Fibroblast of skin of right biceps (primary cell): ENCODE results near the gene FGD2.
"Not testable (repeated sequence)": the region's sequence is repeated elsewhere in the genome, so short reads cannot be mapped to it uniquely, and the experiment has no call there.

Source experiments
- DNase-seq: peaks from one replicate; pipeline ENCODE4 v3.0.0-alpha.2; 2013

The FGD2 gene

DNA sequence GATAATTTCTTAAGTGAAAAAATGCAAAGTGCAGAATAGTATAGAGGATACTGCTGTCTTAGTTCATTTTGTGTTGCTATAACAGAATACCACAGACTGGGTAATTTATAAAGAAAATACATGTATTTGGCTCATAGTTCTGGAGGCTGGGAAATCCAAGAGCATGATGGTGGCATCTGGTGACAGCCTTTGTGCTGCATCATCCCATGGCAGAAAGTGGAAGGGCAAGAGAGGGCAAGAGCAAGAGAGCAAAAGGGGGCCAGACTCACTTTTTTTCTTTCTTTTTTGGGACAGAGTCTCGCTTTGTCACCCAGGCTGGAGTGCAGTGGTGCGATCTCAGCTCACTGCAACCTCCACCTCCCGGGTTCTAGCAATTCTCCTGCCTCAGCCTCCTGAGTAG, 37.6 kb downstream of the FGD2 start:
- not testable (repeated sequence) for DNase-seq

DNA sequence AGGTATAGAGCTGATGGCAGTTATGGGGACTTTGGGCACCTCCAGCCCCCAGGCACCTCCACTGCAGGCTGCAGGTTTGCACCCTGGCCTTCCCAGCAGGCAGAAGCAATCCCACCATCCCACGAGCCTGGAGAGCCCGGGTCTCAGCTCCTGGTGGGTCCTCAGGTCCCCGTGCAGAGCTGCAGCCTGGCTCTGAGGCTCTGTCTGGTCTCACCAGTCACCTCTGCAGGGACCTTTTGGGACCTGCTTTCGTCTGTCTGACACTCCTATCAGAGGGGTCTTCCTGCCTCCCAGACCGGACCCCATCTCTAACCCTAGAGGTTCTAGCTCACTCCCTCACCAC, 41.9 kb downstream of the FGD2 start:
- no peak for DNase-seq

DNA sequence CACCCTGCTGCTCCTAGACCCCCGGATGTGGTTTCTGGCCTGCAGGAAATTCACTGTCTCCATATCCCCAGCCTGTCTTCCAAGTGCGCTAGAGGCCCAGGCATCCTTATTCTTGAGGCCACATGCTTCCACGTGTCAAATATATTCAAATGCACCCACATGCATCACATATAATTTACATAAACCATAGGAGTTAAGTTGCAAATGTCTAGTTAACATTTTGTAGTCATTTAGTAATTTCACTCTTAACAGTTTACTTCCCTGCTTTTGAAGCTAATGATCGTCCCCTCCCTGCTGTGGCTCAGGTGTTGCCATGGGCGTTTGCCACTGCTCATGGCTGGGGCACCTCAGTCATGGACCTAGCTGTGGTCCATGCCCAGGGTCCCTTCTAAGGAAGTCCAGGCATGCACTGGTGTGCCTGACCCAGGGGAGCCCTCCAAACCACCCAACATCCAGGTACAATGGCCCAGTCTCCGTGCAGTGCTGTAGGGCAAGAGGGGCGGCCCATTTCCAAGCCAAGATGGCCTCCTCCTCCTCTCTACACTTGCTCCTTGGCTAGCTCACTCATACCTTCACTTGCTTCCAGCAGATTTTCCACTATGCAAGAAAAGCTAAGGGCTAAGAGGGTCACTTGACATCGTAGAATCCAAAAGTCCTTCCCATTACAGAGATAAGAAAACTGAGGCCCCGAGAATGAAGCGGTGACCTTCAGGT, 42.4 kb downstream of the FGD2 start:
- DNase-seq, result no peak

DNA sequence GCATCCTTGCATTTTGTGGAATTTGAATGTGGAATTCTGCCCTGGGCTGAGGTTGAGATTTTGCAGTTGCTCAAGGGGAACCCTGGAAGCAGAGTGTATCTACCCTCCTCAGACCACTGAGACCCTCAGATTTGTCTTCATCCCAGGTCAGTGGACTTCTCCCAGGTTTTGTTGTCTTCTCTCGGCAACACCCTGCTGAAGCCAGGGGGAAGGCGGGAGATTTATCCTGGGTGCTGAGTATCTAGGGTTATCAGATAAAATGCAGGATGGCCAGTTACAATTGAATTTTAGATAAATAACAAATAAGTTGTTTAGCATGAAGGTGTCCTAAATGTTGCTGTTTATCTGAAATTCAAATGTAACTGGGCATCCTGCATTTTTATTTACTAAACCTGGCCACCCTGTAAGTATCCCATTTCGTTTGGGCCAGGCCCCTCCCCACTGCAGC, 43.0 kb downstream of the FGD2 start:
- DNase-seq, result no peak

DNA sequence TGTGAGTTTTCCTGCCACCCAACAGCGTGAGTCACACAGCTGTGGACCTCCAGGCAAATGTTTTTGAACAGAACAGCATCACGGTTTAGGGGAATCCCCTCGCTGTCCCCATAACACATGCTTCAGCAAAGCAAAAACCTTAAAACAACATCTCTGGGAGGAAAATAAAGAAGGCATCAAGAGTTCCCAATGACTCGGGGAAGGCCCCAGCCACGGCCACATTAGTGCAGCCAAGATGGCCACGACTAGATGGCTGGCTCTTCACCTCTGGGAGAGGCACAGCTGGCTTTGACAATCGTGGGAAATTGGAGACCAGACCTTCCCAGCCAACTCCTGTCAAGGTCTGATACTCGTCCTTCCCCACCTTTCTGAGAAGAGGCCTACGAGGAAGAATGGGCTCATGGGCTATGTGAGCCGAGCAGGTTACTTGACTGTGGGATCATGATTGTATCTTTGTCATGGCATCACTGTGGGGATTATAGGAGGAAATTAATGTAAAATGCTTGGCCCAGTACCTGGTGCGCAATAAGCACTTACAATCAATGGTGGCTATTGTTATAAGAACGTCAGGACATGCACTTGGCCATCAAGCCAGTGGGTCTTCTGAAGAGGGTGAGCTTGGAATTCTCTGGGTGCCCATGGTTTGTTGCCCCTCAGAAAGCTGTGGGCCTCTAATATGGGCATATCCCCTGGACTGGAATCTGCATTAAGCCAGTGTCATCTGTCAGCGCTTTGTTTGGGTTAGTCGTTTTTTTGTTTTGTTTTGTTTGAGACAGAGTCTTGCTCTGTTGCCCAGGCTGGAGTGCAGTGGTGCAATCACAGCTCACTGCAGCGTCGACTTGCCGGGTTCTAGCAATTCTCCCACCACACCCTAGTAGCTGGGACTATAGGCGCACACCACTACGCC, 43.6 kb downstream of the FGD2 start:
- peak; percentile 72 for DNase-seq

DNA sequence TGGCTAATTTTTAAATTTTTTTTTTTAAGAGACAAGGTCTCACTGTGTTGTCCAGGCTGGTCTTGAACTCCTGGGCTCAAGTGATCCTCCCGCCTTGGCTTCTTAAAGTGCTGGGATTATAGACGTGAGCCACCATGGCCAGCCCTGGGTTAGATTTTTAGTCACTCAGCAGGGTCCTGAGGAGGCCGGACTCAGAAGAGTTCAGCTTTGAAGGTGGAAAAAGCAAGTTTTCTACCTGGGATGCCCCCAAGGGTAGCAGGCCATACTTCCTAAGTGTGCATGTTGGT, 44.2 kb downstream of the FGD2 start:
- DNase-seq, result no peak

DNA sequence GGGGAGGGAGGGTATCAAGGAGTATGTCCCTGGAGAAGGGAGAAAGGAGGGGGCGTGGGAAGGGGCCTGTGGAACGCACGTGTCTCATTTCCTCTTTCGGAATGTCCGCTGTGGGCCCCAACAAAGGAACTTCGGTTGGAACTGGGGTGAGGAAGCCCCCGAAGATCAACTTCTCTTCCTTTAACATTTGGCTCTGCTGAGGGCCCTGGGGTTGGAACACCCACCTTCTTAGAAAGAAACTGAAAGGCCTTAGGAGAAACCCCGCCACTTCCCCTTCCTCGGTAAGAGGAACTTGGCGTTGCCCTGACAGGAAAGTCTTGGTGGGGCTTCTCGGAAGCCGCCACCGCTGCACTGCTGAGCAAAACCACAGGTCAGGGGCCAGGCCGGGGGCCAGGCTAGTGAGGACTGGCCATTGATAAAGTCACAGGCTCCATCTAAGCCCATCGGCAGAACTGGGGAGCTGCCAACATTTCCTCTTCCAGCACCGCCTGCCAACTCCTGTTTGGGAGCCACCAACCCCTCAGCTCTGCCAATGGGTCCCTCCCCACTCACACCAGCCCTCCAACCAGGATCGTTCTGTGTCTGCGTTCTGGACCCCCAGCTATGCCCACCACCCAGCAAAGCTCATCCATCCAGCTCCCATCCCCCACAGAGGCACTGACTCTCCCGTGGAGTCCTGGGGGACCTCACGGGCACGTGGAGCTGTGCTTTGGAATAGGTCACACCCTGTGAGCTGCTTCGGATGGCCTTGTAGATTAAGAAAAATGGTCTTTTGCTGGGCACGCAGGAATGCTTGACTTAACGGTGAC, 44.8 kb downstream of the FGD2 start:
- no peak for DNase-seq

DNA sequence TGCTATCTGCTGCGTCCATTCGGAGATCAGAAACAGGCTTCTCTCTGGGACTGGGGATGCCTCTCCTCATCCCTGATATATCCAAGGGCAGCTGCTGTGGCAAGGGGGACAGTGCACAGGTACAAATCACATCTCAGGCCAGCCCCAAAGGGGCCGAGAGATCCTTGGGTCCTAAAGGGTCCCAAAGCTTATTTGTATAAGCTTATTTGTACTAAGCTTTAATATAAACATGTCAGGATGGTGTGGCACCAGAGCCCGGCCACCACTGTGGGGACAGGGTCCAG, 45.3 kb downstream of the FGD2 start:
- DNase-seq, result no peak

DNA sequence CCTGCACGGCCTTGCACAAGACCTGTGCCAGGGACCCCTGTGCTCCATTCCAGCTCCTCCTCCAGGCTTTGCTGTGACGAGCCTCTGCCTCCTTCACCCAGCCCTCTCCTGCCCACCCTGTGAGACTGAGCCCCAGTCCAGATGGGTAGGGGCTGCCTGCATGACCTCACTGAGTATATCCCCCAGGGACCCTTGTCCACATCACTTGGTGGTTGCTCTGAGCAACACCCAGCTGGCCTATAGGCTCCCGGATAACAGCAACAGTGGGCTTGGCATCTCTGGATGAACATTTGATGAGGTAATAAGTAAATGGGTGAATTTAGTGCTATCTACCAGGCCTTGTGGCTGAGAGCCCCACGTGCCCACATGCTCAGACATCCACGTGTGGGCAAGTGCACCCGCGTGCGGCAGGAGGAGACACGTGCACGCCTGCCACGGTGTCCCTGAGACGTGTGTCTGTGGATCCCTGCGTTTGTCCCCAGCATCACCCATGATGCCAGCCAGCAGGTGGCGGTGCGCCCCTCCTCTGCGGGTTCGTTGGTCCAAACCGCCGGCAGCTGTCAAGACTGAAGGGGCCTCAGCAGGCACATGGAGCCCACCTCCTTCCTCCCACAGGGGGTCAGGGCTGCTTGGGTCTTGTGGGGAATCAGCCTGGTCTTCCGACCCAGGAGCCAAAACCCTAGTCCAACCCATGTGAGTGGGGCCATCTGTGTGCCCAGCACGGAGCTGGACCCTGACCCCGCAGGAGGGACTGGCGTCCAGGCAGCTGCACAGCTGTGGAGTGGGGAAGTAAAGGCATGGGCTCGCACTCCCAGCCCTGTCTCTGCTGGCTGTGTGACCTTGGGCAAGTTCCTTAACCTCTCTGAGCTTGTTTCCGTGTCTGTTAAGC, 45.9 kb downstream of the FGD2 start:
- DNase-seq, result peak; percentile 78

DNA sequence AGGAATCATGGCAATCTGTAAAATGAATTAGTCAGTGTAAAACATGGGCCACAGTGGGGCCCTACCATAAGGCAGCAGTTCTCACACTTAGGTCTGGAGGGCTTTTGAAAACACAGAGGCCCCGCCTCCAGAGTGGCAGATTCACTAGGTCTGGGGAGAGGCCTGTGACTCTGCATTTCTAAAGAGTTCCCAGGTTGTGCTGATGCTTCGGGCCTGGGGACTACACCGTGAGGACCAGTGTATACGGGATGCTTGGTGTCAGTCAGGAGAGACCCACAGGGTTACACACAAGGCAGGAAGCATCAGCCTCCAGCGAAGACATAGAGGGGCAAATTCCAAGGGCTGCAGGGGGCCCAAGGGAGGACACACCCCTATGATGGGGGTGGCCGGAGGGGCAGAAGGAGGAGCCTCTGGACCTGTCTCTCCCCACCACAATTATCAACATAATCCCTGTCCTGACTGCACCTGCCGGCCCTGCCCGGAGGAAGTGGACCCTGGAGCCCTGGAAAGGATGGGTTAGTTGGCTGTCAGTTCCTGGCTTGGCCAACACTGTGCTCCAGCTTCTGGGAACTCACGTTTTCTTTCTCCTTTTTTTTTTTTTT, 46.7 kb downstream of the FGD2 start:
- DNase-seq, result no peak

DNA sequence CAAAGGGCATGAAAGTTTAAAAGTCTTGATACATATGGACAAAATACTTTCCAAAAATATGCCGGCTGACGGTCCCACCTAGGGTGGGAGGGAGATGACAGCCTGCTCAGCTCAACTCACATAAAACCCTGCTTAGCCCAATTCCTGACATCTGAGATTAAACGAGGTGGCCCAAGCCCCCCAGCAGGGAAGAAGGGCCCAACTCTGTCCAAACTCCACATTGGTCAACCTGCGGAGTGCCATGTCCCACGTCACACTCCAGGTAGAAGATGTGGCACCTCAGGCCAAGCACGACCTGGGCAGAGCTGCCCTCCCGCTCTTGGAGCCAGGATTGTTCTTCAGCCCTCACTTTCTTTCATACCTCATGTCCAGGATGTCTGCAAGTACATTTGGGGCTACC, 48.2 kb downstream of the FGD2 start:
- DNase-seq, result no peak

DNA sequence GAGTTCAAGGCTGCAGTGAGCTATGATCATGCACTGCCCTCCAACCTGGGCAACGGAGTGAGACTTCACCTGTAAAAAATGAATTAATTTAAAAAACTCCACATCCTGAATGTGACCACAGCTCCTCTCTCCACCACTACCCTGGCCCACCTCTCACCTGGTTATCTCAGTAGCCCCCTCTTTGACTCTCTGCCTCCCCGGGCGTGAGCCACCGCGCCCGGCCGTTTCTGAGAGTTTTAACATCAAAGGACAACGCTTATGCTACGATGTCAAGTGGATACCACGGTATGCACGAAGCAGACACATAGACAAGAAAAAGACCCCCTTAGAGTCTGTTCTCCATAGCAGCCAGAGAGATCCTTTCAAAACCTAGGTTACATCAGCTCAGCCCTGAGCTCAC, 48.7 kb downstream of the FGD2 start:
- DNase-seq, result no peak

DNA sequence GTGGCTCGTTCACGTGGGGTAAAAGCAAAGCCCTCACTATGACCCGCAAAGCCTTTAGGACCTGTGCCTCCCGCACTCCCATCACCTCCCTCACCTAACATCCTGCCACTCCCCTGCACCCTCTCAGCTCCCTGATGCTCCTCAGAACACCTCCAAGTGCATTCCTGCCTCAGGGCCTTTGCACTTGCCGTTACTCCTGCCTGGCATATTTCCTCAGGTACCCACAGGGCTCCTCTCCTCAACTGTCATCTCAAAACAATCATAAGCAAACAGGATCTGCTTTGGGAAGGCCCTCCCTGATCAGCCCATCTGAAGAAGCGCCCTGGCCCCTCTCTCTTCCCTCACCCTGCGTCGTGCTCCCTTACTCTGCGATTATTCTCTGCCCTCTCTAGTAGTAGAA, 49.1 kb downstream of the FGD2 start:
- no peak for DNase-seq

DNA sequence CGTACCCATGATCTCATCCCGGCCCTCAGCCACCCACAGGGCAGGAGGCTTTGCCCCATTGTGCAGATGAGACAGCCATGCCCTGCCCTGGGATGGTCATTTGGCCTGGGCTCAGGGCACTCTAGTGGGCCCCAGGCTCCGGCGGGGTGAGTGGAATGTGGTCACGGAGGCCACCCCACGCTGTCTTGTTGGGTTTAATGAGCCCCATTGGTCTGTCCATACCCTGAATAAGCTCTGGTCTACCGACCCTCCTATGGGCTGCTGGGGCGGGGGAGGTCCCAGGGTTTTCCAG, 50.6 kb downstream of the FGD2 start:
- DNase-seq, result no peak

DNA sequence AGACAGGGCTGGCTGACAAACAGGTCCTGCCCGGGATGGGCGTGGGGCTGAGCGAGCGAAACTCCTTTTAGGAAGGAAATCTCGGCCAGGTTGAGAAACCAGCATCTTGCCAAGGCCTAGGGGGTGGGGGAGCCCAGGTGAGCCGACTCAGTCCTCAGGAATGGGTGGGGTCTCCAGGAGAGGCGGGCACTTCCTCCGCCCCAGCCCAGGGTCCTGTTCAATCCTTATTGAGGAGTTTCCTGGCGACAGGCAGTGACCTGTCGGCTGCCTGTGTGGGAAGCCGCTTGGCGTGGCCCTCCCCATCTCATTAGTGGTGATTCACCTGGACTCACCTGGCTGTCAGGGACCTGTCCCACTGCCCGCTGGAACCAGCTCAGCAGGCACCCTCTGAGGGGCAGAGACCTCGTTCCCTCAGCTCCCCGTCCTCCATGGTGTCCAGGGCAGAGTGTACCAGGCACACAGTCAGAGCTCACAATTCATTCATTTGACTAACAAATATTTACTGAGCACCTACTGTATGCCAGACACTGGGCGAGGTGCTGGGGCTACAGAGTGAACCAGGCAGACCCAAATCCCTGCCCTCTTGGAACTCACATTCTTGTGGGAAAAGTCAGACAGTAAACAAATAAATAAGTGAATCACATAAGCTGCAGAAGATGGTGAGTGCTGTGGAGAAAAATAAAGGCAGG, 51.1 kb downstream of the FGD2 start:
- DNase-seq, result no peak

DNA sequence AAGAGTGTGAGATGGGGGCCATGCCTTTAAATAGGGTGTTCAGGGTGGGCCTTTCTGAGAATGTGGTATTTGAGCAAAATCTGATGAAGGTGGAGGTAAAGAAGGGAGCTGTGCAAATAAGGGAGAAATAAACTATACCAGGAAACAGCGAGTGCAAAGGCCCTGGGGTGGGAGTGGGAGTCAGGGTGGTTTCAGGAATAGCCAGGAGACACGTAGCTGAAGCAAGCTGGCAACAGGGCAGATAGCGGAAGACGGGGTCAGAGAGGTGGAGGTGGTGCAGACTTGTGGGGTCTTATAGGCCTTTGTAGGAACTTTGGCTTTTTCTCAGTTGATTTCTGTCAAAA, 51.6 kb downstream of the FGD2 start:
- no peak for DNase-seq

DNA sequence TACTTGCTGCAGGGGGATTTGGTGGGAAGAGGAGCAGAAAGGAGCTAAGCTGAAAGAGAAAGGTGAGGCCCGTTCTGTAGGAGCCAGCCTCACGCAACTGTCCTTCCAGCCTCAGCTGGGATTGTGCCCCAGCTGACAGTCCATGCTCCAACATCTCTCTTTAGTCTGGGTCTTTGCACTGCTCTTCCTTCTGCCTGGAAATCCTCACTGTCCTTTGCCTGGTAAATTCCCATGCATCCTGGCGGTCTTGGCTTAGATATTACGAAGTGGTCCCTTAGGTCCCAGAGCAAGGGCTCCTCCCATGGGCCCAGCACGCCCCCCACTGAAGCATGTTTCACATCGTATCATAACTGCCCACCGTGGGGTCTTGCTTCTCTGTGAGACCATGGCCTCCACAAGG, 52.2 kb downstream of the FGD2 start:
- no peak for DNase-seq

DNA sequence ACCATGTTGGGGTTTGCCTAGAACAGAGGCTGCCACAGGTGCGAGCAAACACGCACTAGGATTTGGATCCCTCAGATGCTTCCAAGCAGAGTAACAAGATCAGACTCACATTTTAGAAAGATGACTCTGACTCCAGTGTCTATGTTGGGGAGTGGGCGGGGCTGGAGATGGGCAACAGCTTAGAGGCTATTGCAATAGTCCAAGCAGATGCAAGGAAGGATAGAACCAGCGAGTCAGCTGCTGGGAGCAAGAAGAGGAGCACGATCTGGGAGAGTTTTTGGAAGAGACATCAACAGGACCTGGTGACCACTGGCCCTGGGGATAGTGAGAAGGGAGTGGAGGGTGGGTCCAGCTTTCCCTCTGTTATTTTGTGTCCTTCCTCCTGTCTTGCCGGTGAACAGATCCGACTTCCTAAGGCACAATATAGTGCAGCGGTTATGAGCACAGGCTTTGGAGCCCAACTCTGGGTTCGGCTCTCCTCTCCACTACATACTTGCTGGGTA, 52.7 kb downstream of the FGD2 start:
- DNase-seq, result peak; percentile 71

DNA sequence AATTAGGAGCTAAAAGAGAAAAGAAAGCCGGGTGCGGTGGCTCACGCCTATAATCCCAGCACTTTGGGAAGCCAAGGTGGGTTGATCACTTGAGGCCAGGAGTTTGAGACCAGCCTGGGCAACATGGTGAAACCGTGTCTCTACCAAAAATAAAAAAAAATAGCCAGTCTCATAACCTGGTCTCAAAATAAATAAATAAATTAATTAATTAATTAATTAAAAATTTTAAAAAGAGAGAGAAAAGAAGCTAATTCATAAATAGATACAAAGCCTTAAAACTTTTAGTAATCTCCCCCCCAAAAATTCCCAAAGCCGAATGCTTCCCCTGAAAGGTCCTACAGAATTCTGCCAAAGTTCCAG, 53.5 kb downstream of the FGD2 start:
- DNase-seq, result not testable (repeated sequence)

DNA sequence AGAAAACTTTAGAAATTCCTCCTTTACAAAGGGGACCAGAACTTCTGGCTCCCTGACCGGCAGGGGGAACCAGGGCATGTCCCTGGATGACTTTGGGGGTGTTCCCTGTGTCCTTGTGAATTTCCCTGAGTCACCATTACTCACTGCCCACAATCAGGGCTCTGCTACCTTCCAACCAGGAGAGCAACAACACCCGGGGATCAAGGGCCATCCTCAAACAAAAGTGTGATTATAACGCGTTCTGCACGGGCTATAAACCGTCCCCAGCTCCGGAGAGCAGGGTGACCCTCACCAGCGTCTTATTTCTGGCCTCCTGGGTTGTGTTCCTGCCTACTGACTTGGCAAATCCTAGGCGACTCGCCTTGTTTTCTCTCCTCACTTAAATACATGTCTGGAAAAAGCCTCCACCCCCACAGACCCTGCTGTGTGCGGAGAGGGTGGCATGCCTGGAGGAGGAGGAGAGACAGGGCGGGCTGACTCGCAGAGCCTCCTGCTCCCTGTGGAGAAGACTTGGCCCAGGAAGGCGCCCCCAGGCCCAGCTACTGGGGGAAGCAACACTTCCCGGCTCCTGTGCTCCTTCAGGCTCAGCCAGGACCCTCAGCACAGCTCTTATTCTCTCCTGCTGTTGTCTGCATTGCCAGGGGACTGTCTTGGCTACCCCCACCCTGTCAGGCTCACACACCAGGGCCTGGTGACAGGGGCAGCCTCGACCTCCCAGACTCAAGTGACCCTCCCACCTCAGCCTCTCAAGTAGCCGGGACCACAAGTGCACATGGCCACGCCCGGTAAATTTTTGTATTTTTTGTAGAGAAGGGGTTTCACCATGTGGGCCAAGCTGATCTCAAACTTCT, 54.1 kb downstream of the FGD2 start:
- DNase-seq, result peak; percentile 98

DNA sequence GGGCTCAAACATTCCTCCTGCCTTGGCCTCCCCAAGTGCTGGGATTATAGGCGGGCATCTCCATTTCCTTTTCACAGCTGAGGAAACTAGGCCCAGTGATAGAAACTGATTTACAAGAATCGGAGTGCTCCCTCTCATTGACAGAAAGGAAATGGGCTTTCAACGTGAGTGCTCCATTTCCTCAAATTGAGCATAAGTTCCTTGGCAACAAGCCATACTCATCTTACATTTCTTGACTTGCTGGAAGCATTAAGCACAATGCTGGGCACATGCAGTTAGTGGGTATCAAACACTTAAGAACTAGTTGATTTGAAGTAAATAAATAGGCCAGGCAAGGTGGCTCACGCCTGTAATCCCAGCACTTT, 54.7 kb downstream of the FGD2 start:
- peak; percentile 30 for DNase-seq
